ENCODE measurements around the gene TARS3. TPM values are rescaled to one million over a fixed set of nuclear protein-coding genes. Genes with fewer than 3 reads are reported as not detected.

The TARS3 gene
- total and polyA plus RNA-seq, 2 donors (not counting 3 experiments of a cell fraction or from before 2014, with no cell fraction given) = 0.91 to 8.2 TPM

DNA sequence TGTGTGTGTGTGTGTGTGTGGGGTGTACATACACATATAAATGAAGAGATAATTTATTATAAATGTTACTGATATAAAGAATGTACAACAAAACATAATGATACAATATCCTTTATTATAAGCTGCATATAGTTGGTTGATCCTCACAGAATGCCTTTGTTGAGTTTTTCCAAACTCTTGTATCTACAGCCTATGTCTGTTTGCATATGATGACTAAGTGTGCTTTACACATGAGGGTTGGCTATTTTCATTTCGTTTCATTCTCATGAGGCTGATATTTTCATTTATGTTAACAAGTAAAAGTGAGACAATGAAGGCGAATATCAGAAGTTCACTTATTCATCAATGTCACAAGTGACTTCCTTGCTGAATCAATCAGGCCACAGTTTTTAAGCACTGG is 117.2 kb downstream of the TARS3 start:
- no peaks in the 10 kb centered on the region for H3K36me3 ChIP-seq (ENCODE audit: control insufficient read depth in 2 of 2, extremely low read depth in 1 of 2, insufficient read depth in 2 of 2, low read length in 2 of 2)
- POLR2A ChIA-PET = no interaction called here
- FAIRE-seq = no peak
- BruUV-seq (replicated peaks) = no TSS peak
- H3K4me1 ChIP-seq (ENCODE audit: control insufficient read depth, extremely low read depth, insufficient read depth, low read length) = no peaks in the 10 kb centered on the region
- no peaks in the 10 kb centered on the region for H3K79me2 ChIP-seq (ENCODE audit: control insufficient read depth, insufficient read depth, low read length)
- H4K20me1 ChIP-seq (replicated peaks; ENCODE audit: control insufficient read depth, extremely low read depth, insufficient read depth, low read length) = no peaks in the 10 kb centered on the region
- H3K27ac ChIP-seq (ENCODE audit: insufficient read depth, low read depth, low read length) = no peak overlapping the region
- H3K9me3 ChIP-seq (replicated peaks; ENCODE audit: control insufficient read depth, insufficient read depth, low read length) = no peaks in the 10 kb centered on the region
- H3K4me2 ChIP-seq (ENCODE audit: insufficient read depth, low read length) = no peak overlapping the region
- no peak for DNase-seq (ENCODE audit: low read depth, low spot score)
- H2AFZ ChIP-seq (ENCODE audit: low read depth, low read length) = no peak overlapping the region
- CTCF ChIA-PET = no interaction called here
- dilution Hi-C loops (cut with MboI; ENCODE audit: extremely low pct_ligation_motif_present, low sequenced_read_pairs) (no loop called here), intact Hi-C loops (cut with micrococcal nuclease) (no loop called here)
- H3K4me3 ChIP-seq (replicated peaks in 1 of 3; ENCODE audit: insufficient read depth in 1 of 3, low read depth in 1 of 3, low read length in 3 of 3) = no peak overlapping the region
- TF ChIP-seq JUN (IDR thresholded peaks at IDR 0.05; ENCODE audit: borderline replicate concordance, insufficient read depth, insufficient read length, low read depth) (no peak), EZH2 (IDR thresholded peaks at IDR 0.05; ENCODE audit: borderline replicate concordance, low read depth, low read length, severe bottlenecking) (no peak)
- H3K9me1 ChIP-seq (replicated peaks; ENCODE audit: control insufficient read depth, extremely low read depth, insufficient read depth, low read length) = no peaks in the 10 kb centered on the region
- H3K27me3 ChIP-seq (ENCODE audit: control insufficient read depth in 2 of 2, insufficient read depth in 2 of 2, low read length in 2 of 2) = no peaks in the 10 kb centered on the region
- H3K9ac ChIP-seq (replicated peaks; ENCODE audit: extremely low read depth, insufficient read depth, low read length) = no peak overlapping the region

DNA sequence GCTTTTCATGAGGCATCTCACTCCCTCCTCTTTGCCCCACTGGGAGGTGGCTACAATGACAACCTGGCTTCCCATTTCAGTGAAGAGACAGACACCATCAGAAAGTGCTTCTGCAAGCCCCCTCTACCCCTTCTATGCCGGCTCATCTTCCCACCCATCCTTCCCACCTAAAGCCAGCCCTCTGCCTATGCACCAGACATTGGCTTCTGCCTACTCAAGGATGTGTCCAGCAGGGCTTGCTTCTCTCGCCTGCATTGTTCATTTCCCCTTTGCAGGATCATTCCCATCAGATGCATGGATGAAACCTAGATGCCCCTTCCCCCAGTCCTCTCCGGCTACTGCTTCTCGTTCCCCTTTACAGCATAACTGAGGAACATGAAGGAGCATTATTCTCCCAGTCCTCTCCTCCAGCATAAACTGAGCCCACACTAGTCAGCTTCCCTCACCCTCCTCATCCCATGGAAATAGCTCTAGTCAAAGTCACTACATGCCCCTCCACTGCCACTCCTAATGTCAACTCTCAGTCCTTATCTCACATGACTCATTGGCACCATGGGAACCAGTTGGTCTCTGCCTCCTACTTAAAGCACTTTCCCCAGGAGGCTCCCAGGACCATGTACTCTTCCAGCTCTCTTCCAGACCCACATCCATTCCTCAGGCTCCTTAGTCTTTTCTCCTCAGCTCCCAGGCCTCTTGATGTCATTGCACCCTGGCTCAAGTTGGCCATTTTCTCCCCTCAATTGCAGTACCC is 120.0 kb downstream of the TARS3 start:
- no peak overlapping the region for H3K27ac ChIP-seq (ENCODE audit: insufficient read depth, low read depth, low read length)
- no TSS peak for BruUV-seq (replicated peaks)
- no peaks in the 10 kb centered on the region for H3K9me1 ChIP-seq (replicated peaks; ENCODE audit: control insufficient read depth, extremely low read depth, insufficient read depth, low read length)
- H3K4me2 ChIP-seq (ENCODE audit: insufficient read depth, low read length) = no peak overlapping the region
- no peak for DNase-seq (ENCODE audit: low read depth, low spot score)
- H3K4me1 ChIP-seq (ENCODE audit: control insufficient read depth, extremely low read depth, insufficient read depth, low read length) = no peaks in the 10 kb centered on the region
- ChIA-PET POLR2A (no interaction called here), CTCF (interaction anchor here (1.0 to 1.3 kb wide), 2 partner anchors 13 to 35 kb away, joined by 3 read pairs; no protein-coding TSS in a partner anchor)
- no peak overlapping the region for H3K9ac ChIP-seq (replicated peaks; ENCODE audit: extremely low read depth, insufficient read depth, low read length)
- no peak overlapping the region for H2AFZ ChIP-seq (ENCODE audit: low read depth, low read length)
- dilution Hi-C loops (cut with MboI; ENCODE audit: extremely low pct_ligation_motif_present, low sequenced_read_pairs) = no loop called here
- intact Hi-C loops (cut with micrococcal nuclease) = no loop called here
- no peaks in the 10 kb centered on the region for H3K9me3 ChIP-seq (replicated peaks; ENCODE audit: control insufficient read depth, insufficient read depth, low read length)
- no peaks in the 10 kb centered on the region for H3K79me2 ChIP-seq (ENCODE audit: control insufficient read depth, insufficient read depth, low read length)
- H4K20me1 ChIP-seq (replicated peaks; ENCODE audit: control insufficient read depth, extremely low read depth, insufficient read depth, low read length) = no peaks in the 10 kb centered on the region
- FAIRE-seq = no peak
- H3K27me3 ChIP-seq (ENCODE audit: control insufficient read depth in 2 of 2, insufficient read depth in 2 of 2, low read length in 2 of 2) = no peaks in the 10 kb centered on the region
- no peak overlapping the region for H3K4me3 ChIP-seq (replicated peaks in 1 of 3; ENCODE audit: insufficient read depth in 1 of 3, low read depth in 1 of 3, low read length in 3 of 3)
- TF ChIP-seq JUN (IDR thresholded peaks at IDR 0.05; ENCODE audit: borderline replicate concordance, insufficient read depth, insufficient read length, low read depth) (no peak), FOS (IDR thresholded peaks at IDR 0.05; ENCODE audit: borderline replicate concordance, insufficient read depth, low read length) (no peak), MYC (IDR thresholded peaks at IDR 0.05; ENCODE audit: low read depth, low read length) (no peak), POLR2A (IDR thresholded peaks at IDR 0.05; ENCODE audit: low read depth, low read length) (no peak), EZH2 (IDR thresholded peaks at IDR 0.05; ENCODE audit: borderline replicate concordance, low read depth, low read length, severe bottlenecking) (no peak), POLR2AphosphoS5 (IDR thresholded peaks at IDR 0.05; ENCODE audit: insufficient read depth, low read depth, low read length) (no peak), GATA2 (IDR thresholded peaks at IDR 0.05; ENCODE audit: insufficient read depth, insufficient read length, low read depth, low read length) (no peak), CTCF (IDR thresholded peaks at IDR 0.05; ENCODE audit: extremely low read depth in 1 of 2, insufficient read depth in 1 of 2, low read depth in 1 of 2, low read length in 2 of 2) (no peak)
- TF ChIP-seq, protein P1, sequence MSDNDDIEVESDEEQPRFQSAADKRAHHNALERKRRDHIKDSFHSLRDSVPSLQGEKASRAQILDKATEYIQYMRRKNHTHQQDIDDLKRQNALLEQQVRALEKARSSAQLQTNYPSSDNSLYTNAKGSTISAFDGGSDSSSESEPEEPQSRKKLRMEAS (IDR thresholded peaks at IDR 0.05; ENCODE audit: insufficient read depth, insufficient read length) = no peak
- H3K36me3 ChIP-seq (ENCODE audit: control insufficient read depth in 2 of 2, extremely low read depth in 1 of 2, insufficient read depth in 2 of 2, low read length in 2 of 2) = no peaks in the 10 kb centered on the region
